GM21423 (cell line): ENCODE measurements around the gene TNNC2.
A peak's percentile ranks its signal among the peaks of the same experiment; 100 is the strongest.
"Not testable (repeated sequence)": the region's sequence is repeated elsewhere in the genome, so short reads cannot be mapped to it uniquely, and the experiment has no call there.

ENCODE experiments used
- ATAC-seq: cut with Tn5 transposase; IDR thresholded peaks from one replicate; pipeline ENCODE4 v1.9.1; 2021; ENCODE audit warnings: mild to moderate bottlenecking, moderate library complexity; ENCODE audit not compliant: unreplicated experiment

Gene TNNC2

GRCh38 chr20:45848969-45849582 lies 22.0 kb upstream of the TNNC2 start:
- no peak for ATAC-seq

- ATAC-seq = no peak
Observed at GRCh38 chr20:45848421-45848820, 21.3 kb upstream of the TNNC2 start.

GRCh38 chr20:45845452-45845851 lies 18.3 kb upstream of the TNNC2 start:
- ATAC-seq = no peak

- ATAC-seq = no peak
Observed at GRCh38 chr20:45843506-45843905, 16.4 kb upstream of the TNNC2 start.

- ATAC-seq = peak; percentile 55
Observed at GRCh38 chr20:45842169-45842812, 15.2 kb upstream of the TNNC2 start.

GRCh38 chr20:45841407-45842129 lies 14.5 kb upstream of the TNNC2 start:
- no peak for ATAC-seq

GRCh38 chr20:45840700-45841198 lies 13.6 kb upstream of the TNNC2 start:
- ATAC-seq = no peak

GRCh38 chr20:45836841-45837240 lies 9.7 kb upstream of the TNNC2 start:
- ATAC-seq = no peak

- no peak for ATAC-seq
Observed at GRCh38 chr20:45835825-45836224, 8.7 kb upstream of the TNNC2 start.

GRCh38 chr20:45835329-45835765 lies 8.2 kb upstream of the TNNC2 start:
- no peak for ATAC-seq

GRCh38 chr20:45834797-45835161 lies 7.7 kb upstream of the TNNC2 start:
- no peak for ATAC-seq

- no peak for ATAC-seq
Observed at GRCh38 chr20:45833883-45834796, 7.0 kb upstream of the TNNC2 start.

- ATAC-seq = no peak
Observed at GRCh38 chr20:45833030-45833882, 6.1 kb upstream of the TNNC2 start, which contains the start of gene SNX21. Gene SNX21, plus strand, starts transcription at chr20:45833799. Its CDS starts 121 bp downstream, at chr20:45833920.

GRCh38 chr20:45832619-45833018 lies 5.5 kb upstream of the TNNC2 start:
- no peak for ATAC-seq

- not testable (repeated sequence) for ATAC-seq
Observed at GRCh38 chr20:45829673-45830106, 2.6 kb upstream of the TNNC2 start.

- no peak for ATAC-seq
Observed at GRCh38 chr20:45828589-45828988, 1.5 kb upstream of the TNNC2 start.

GRCh38 chr20:45827712-45828111 lies 600 bp upstream of the TNNC2 start:
- ATAC-seq = no peak

GRCh38 chr20:45826381-45827019 lies 612 bp downstream of the TNNC2 start:
- no peak for ATAC-seq
